Activated CD8-positive, alpha-beta memory T cell treated with anti-CD3 and anti-CD28 coated beads for 24 hours (primary cell): ENCODE results near the gene COL18A1.
A peak's percentile ranks its signal among the peaks of the same experiment; 100 is the strongest.

Source experiments
- DNase-seq: peaks from one replicate; pipeline ENCODE4 v3.0.0-alpha.2; 2020

Gene COL18A1

DNA sequence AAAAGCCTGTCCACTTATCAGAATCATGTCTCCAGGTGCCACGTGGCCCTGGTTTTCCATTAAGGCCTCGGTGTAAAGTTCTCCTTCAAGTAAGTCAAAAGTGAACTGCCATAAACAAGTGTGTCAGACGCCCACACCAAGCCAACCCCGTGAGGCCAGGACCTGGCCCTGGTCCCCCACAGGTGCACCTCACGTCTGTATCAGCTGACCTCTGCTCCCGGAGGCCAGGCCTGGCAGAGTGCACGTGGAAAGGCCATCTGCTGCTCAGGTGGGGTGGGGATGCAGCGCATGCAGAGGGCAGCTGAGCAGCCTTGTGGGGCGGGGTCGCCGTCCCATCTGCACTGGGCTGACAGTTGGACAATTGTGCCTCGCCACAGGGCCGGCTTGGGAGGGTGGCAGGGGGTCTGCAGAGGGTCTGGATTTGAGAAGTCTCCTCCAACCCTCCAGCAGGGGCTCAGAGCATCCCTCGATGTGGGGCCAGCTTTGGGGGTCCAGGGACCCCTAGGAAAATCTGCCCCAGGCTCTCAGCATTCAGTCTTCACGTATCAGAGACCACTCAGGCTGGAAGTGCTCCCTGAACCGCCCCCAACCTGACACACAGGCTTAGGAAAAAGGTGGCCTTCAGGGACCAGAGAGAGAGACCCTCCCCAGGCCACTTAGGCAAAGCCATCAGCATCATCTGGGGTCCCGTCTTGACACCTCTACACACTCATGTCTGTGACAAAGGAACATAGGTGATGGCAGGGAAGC, 134.3 kb downstream of the COL18A1 start:
- DNase-seq, result peak; percentile 56

DNA sequence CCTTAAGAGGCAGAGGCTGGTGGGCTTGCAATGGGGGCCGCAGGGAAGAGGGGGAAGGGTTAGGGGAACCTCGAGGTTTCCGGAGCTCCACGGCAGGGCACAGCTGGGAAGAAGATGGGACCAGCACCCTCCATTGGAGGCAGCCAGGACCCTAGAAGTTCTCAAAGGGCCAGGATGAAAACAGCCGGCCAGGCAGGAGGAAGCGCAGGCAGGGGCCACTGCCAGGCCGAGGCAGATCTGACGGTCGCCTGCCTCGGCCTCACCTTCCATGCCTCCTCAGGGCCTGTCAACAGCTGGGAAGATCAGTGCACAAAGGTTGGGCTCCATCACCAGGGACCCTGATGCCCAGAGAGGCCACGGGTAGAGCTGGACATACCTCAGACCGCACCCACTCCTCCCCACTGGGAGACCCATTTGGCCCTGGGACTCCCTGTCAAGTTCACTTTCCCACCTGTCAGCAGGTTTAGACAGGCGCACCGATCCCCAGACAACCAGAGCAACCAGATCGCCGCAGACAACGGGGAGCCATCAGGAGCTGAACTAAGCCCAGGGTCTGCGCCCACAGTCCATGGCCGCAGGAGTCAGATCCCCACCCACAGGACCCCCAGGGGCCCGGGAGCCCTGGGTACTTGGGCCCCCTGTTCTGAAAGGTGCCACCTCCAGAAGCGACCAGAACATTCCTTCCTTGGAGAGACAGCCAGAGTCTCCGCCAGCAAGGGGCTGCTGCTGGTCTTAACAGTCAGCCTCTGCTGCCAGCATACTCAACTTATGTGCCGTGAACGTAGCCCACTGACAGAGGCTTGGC, 135.0 kb downstream of the COL18A1 start:
- peak; percentile 54 for DNase-seq

GRCh38 chr21:45540601-45540970, 135.6 kb downstream of the COL18A1 start:
- DNase-seq, result no peak

- DNase-seq, result peak; percentile 90
These were observed 136.5 kb downstream of the COL18A1 start for GRCh38 chr21:45541221-45542039.

DNA sequence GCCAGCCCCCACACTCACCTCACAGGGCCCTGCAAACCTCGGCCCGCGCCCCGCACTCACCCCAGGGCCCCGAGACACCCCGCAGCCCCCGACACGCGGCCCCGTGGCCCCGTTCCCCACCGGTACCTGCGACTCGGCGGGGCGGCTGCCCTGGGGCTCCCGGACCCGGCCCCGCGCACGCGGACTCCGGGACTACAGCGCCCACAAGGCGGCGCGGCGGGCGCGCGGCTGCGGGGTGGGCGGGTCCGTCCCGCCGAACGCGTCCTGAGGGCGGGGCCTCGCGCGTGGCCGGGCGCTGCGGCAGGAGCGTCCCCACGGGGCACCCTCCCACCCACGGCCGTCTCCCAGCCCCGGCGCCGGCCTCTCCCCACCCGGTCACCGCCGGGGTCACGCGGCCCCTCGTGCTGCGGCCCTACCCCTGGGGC, 137.3 kb downstream of the COL18A1 start, which contains the start of gene SLC19A1:
Gene SLC19A1, minus strand, starts transcription at position 199 of the 425 bp plus-strand sequence. CDS start 4,481 bp downstream, outside the sequence.
- DNase-seq, result peak; percentile 91

DNA sequence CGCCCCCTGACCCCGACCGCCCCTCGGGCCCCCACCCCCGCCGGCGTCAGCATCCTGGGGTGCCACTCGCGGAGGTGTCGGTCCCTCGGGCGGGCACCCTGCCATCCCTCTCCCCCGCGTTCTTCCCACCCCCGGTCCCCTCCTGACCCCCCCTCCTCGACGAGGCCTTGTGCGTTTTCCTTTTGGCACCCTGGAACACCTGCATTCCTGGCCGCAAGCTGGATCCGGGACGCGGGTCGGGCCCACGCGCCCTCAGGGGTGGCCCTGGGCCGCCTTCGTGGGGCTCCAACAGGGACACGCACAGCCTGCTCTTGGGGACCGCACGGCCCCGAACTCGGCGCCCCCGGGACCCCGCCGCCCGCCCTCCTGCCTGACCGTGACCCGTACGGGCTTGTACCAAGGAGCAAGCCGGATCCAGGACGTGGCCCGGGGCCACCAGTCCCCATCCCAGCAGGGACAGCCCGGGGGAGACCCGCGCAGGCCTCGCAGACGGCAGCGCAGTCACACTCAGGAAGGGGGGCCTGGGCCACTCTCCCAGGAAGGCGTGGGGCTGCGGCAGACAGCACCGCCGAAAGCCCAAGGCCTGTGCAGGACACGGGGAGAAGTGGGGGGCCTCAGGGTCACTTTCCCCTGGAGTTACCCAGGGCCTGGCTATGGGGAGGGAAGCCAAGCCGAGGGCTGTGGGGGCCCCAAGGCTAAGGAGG, 137.9 kb downstream of the COL18A1 start:
- DNase-seq, result peak; percentile 78

GRCh38 chr21:45543371-45543709, 138.4 kb downstream of the COL18A1 start:
- DNase-seq, result peak; percentile 66

GRCh38 chr21:45543710-45544448, 138.9 kb downstream of the COL18A1 start:
- peak; percentile 58 for DNase-seq

DNA sequence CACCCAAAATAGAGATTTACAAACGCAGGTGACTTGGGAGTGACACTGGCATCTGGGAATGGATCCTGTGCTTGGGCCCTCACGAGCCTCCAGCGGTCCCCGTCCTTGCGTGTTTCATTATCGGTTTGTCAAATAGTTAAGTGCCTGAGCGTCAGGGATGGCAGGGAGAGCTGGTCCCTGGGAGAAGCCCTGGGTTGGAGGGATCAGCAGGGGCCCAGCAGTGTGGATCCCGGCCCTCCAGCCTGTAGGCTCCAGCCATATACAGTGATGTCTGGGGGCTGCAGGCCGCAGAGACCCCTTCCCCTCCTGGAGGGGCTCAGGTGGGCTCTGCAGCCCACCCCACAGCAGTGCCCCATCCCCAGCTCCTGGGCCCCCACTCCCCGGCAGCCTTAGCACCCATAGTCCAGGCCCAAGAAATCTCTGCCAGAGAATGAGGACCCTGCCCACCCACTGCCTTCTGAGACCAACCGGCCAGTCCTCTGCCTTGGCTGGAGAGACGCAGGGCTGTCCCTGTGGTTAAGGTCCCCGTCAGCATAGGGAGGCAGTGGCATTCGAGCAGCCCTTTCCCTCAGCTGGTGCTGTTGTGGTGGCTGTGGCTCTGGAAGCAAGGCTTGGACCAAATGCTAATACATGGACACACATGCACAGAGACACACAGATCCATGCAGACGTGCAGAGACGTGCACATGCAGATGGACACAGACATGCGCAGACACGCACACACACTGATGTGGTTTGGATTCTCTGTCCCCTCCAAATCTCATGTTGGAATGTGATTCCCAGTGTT, 139.7 kb downstream of the COL18A1 start:
- peak; percentile 58 for DNase-seq

DNA sequence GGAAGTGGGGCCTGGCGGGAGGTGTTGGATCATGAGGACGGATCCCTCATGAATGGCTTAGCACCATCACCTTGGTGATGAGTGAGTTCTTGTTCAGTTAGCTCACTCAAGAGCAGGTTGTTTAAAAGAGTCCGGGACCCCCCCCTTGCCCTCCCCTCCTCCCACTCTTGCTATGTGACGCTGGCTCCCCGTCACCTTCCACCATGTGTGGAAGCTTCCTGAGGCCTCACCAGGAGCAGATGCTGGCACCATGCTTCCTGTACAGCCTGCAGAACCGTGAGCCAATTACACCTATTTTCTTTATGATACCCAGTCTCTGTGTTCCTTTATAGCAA, 140.2 kb downstream of the COL18A1 start:
- no peak for DNase-seq

GRCh38 chr21:45545691-45546531, 140.9 kb downstream of the COL18A1 start:
- peak; percentile 53 for DNase-seq

GRCh38 chr21:45546636-45547544, 141.9 kb downstream of the COL18A1 start:
- DNase-seq, result peak; percentile 51

- DNase-seq, result no peak
These were observed 142.6 kb downstream of the COL18A1 start for GRCh38 chr21:45547545-45547900.

- DNase-seq, result no peak
These were observed 143.9 kb downstream of the COL18A1 start for GRCh38 chr21:45548711-45549491.

DNA sequence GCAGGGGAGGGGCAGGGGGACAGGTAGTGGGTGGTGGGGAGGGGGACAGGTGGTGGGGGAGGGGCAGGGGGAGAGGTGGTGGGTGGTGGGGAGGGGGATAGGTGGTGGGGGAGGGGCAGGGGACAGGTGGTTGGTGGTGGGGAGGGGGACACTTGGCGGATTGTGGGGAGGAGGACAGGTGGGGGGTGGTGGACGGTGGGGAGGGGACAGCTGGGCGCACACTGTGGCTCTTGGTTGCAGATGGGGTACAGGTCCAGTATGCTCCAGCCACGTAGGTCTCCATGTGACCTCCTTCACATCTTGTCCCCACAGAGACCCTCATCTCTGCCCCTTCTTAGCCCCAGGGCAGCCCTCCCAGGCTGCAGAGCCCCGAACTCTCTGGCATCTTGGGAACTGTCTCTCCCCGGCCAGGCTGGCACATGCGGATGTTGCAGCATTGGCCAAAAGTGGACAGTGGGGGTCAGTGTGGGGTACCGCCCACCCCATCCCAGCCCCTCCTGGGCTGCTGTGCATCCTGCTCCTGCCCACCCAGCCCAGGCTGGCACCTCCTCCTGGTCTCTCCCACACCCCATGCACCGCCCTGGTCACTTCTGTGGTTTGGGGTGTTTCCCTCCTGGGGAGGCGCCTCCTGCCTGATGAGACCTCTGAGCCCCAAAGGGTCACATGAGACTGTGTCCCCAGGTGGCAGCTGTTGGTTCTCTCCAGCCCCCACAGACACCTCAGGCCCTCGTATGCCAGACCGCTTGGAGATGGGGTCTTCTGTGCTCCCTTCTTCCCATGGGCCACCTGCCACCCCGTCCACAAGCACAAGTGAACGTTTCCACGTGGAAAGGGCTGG, 144.9 kb downstream of the COL18A1 start:
- DNase-seq, result peak; percentile 67

- DNase-seq, result peak; percentile 77
These were observed 145.7 kb downstream of the COL18A1 start for GRCh38 chr21:45550522-45551210.

- DNase-seq, result no peak
These were observed 146.4 kb downstream of the COL18A1 start for GRCh38 chr21:45551316-45551715.
